Heart left ventricle (tissue), 16 donors: ENCODE measurements around the gene EIF1. TPM values are rescaled to one million over a fixed set of nuclear protein-coding genes. Genes with fewer than 3 reads are reported as not detected.

Experiments
- ATAC-seq, 4 donors: fragments of 200-7000 bp; cut with Tn5 transposase; one replicate each; pipeline ENCODE4 v1.9.1; 2020 to 2022; ENCODE audit warnings: moderate library complexity in 4 of 4, mild to moderate bottlenecking in 3 of 4, moderate number of reproducible peaks in 1 of 4
- DNase-seq, 5 donors: peaks; one replicate each; pipeline ENCODE4 v3.0.0-alpha.2; 2020
- H3K27ac ChIP-seq, 12 donors: fragments of 200-600 bp; sonication (generic) in 4 of 12; one replicate each; pipeline versions ENCODE4 v1.5.0 to v1.8.0; 2016 to 2022; ENCODE audit warnings: mild to moderate bottlenecking in 2 of 12
- H3K27me3 ChIP-seq, 9 donors: fragments of 200-600 bp; sonication (generic) in 2 of 9; one replicate each; pipeline versions ENCODE4 v1.5.1 to v1.8.0; 2016 to 2022; ENCODE audit warnings: mild to moderate bottlenecking in 3 of 9
- H3K36me3 ChIP-seq, 9 donors: fragments of 200-600 bp; sonication (generic) in 2 of 9; one replicate each; pipeline versions ENCODE4 v1.5.0 to v1.8.0; 2018 to 2022; ENCODE audit warnings: mild to moderate bottlenecking in 2 of 9
- H3K4me1 ChIP-seq, 12 donors: fragments of 200-600 bp; sonication (generic) in 4 of 12; one replicate each; pipeline versions ENCODE4 v1.5.0 to v1.8.0; 2016 to 2022; ENCODE audit warnings: mild to moderate bottlenecking in 3 of 12
- H3K4me3 ChIP-seq, 12 donors: fragments of 200-600 bp; sonication (generic) in 4 of 12; one replicate each; pipeline versions ENCODE4 v1.5.0 to v1.8.0; 2017 to 2022; ENCODE audit warnings: mild to moderate bottlenecking in 9 of 12, moderate library complexity in 4 of 12
- H3K9me3 ChIP-seq, 12 donors: fragments of 200-600 bp; sonication (generic) in 4 of 12; one replicate each; pipeline versions ENCODE4 v1.5.0 to v1.8.0; 2016 to 2022; ENCODE audit warnings: mild to moderate bottlenecking in 1 of 12
- POLR2A ChIP-seq, 2 donors: fragments of 450-650 bp; IDR thresholded peaks; one replicate each; pipeline ENCODE4 v1.6.1; 2017; ENCODE audit warnings: antibody characterized with exemption in 2 of 2, mild to moderate bottlenecking in 2 of 2, moderate library complexity in 2 of 2
- WGBS, 4 donors: extraction: QIAGEN DNeasy Blood & Tissue Kit in 2 of 4; methylation state at CpG; one replicate each; pipeline versions ENCODE4 v1.1.5 to v1.1.7; 2013 to 2018; 5-methylcytosine and 5-hydroxymethylcytosine counted together
- intact Hi-C, 10 donors: fragments of 100-400 bp; cut with DNase I; formaldehyde crosslinking; loops; one replicate each; pipeline versions ENCODE4 v1.11.1 to v1.14.2; 2022
- polyA plus RNA-seq, 2 donors: library from polyadenylated mRNA; stranded (reverse); fragments of 200-250 nt; gene quantifications; one replicate each; pipeline ENCODE4 v1.2.3, GENCODE V29; 2013
- total RNA-seq, 9 donors: library from RNA; depleted of rRNA in 2 of 9; stranded (reverse); fragments of >200 nt in 2 of 9; fragmentation: NEBNext Ultra II Directional in 3 of 9; extraction: Animal tissue kit (Norgen Biotek cat#: 25700) in 3 of 9; gene quantifications; one replicate each; pipeline versions ENCODE4 v1.1.0 to v1.2.4, GENCODE V29; 2016 to 2023
- TF ChIP-seq, protein P1 (sequence below), 12 donors: fragments of 200-600 bp; sonication (generic) in 4 of 12; IDR thresholded peaks; one replicate each; pipeline versions ENCODE4 v1.5.0 to v1.8.0; 2018 to 2022; ENCODE audit warnings: antibody characterized with exemption in 12 of 12, mild to moderate bottlenecking in 5 of 12
- donor health status: ischemic (EF 13 %, LVEDD 7.1; RV severe dilation, severe dysfunction).
- donor health status: healthy with polysubstance abuse.
- donor health status: DM: no; HTN: yes; CAD: no.
- donor health status: DM: no; HTN: no; CAD: no.
- donor health status: ischemic (EF 25% LVEDD 6.9; RV normal size, moderate dysfunction).
- donor health status: ischemic (EF 25% LVEDD 5.7; RV mildly dilated, moderate dysfunction).
- donor health status: healthy.
- donor health status: DM: yes; HTN: yes; CAD: no.
- donor health status: ischemic (EF 35%, LVEDD 5.7; RV mildly dilated, moderate dysfunction).
- donor health status: nonischemic (EF 11% LVEDD 7.7; RV severe dilation, severe dysfunction).
- donor health status: DM: yes; HTN: yes; CAD: no.
- donor health status: PGD.
- donor health status: ischemic (EF 29% LVEDD 5.4; RV normal size, mild dysfunction).
- donor health status: nonischemic (EF 23%, LVEDD 6.1; RV moderate dilation, normal function).

The EIF1 gene
- total and polyA plus RNA-seq, 11 donors, result 402 to 1,338 (median 1,111) TPM

DNA sequence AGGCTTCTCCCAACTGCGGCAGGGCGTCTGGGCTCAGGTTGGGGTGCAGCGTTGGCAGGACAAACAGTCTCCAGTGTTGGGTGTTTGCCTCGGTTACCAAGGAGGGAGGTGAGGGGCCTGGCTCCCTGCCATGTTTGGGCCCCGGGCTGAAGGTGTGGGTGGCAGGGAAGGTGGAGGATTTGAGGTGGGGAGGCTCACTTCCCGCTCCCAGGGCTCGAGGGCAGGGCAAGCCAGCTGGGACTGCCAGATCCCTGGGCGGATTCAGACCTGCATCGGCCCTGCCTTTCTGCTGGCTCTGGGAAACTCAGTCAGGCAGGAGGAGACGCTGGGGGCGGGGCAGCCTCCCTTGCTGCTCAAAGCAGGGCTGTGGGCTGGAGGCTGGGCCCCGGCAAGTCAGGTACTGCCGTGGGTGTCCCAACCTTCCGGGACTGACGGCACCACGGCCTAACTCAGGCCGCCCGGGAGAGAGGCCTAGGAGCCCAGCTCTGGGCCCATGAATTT, 33.0 kb upstream of the EIF1 start:
- Histone ChIP-seq H3K27ac (no peak overlapping the region), H3K9me3 (no peaks in the 10 kb centered on the region), H3K4me3 (no peak overlapping the region), H3K27me3 (no peaks in the 10 kb centered on the region), H3K36me3 (no peaks in the 10 kb centered on the region), H3K4me1 (no peaks in the 10 kb centered on the region)
- DNase-seq, result peak in 1 of 5 donors; percentile 13
- intact Hi-C loops, result no loop called here
- ATAC-seq, result no peak
- TF ChIP-seq POLR2A (IDR thresholded peaks at IDR 0.05), result no peak
- TF ChIP-seq, protein P1, sequence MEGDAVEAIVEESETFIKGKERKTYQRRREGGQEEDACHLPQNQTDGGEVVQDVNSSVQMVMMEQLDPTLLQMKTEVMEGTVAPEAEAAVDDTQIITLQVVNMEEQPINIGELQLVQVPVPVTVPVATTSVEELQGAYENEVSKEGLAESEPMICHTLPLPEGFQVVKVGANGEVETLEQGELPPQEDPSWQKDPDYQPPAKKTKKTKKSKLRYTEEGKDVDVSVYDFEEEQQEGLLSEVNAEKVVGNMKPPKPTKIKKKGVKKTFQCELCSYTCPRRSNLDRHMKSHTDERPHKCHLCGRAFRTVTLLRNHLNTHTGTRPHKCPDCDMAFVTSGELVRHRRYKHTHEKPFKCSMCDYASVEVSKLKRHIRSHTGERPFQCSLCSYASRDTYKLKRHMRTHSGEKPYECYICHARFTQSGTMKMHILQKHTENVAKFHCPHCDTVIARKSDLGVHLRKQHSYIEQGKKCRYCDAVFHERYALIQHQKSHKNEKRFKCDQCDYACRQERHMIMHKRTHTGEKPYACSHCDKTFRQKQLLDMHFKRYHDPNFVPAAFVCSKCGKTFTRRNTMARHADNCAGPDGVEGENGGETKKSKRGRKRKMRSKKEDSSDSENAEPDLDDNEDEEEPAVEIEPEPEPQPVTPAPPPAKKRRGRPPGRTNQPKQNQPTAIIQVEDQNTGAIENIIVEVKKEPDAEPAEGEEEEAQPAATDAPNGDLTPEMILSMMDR (IDR thresholded peaks at IDR 0.05), result no peak
- WGBS, 4 donors, result 68 to 76% (median 70%) methylated on average over 14 to 18 of the region's 18 CpGs

DNA sequence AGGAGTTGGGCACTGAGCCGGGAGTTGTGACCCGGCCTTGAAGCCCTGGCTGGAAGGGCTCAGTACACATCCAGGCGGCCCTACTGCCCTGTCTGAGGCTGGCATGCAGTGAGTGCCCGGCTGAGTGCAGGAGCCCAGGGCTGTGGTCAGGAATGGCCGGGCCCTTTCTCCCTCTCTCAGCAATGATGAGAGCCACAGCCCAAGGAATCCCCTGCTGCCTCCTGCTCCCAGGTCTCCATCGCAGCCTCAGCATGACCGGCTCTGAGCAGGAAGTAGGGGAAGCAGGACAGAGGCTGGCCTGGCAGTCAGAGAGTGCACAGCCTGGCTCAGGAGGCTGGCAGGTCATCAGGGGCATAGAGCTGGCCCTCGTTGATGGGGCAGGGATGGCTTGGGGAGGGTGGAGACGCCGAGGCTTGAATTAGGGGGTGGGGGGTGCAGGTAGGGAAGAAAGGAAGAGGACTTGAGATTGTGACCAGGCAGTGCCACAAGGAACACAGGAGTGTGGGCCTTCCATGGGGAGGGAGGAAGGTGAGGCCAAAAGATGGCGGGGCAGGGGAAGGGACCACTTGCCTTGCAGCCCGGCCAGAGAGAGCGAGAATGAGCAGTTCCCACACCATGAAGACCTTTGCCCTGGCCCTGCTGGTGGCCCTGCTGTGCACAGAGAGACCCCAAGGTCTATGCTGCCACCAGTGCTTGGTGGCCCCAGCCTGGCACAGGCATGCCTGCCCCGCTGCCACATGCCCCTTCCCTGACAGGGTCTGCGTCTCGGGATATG, 32.2 kb upstream of the EIF1 start:
- H3K27ac ChIP-seq, result no peak overlapping the region
- no peaks in the 10 kb centered on the region for H3K36me3 ChIP-seq
- H3K9me3 ChIP-seq, result no peaks in the 10 kb centered on the region
- no peaks in the 10 kb centered on the region for H3K4me1 ChIP-seq
- no peaks in the 10 kb centered on the region for H3K27me3 ChIP-seq
- intact Hi-C loops, result no loop called here
- H3K4me3 ChIP-seq, result no peak overlapping the region
- WGBS, 4 donors, result 86 to 89% (median 86%) methylated on average over 12 to 16 of the region's 16 CpGs
- TF ChIP-seq POLR2A (IDR thresholded peaks at IDR 0.05), result no peak
- peak in 2 of 5 donors; percentile 14 to 17 for DNase-seq
- no peak for ATAC-seq

DNA sequence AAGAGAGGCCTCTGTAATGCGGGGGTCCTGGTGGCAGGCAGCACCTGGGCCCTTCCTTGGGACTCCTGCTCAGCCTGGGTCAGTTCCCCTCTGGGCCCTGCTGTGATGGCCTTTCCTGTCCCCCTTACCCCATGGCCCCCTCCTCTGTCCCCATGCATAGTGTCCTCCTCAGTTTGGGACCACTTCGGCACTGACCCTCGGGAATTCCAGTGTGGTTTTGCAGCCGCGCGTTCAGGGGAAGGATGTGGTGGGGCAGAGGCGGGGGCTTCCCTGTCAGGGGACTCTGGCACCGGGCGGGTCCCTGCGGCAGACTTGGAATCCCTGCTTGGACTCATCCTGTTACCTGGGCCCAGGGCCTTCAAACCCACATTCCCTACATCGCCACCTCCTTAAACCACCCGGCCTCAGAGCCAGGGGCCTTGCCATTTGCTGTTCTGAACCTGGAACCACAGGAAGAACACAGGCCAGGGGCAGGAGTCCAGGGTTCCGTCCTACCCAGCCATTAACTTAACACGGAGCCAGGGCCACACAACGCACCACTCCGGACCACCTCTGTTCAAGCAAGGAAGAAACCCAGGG, 31.4 kb upstream of the EIF1 start:
- Histone ChIP-seq H3K4me3 (no peak overlapping the region), H3K4me1 (no peaks in the 10 kb centered on the region), H3K27ac (no peak overlapping the region), H3K9me3 (no peaks in the 10 kb centered on the region), H3K36me3 (no peaks in the 10 kb centered on the region), H3K27me3 (no peaks in the 10 kb centered on the region)
- ATAC-seq (no peak), DNase-seq (no peak)
- intact Hi-C loops, result no loop called here
- TF ChIP-seq, protein P1 (IDR thresholded peaks at IDR 0.05), result no peak
- TF ChIP-seq POLR2A (IDR thresholded peaks at IDR 0.05), result no peak
- 83 to 88% (median 85%) methylated on average over 10 to 16 of the region's 16 CpGs for WGBS, 4 donors

DNA sequence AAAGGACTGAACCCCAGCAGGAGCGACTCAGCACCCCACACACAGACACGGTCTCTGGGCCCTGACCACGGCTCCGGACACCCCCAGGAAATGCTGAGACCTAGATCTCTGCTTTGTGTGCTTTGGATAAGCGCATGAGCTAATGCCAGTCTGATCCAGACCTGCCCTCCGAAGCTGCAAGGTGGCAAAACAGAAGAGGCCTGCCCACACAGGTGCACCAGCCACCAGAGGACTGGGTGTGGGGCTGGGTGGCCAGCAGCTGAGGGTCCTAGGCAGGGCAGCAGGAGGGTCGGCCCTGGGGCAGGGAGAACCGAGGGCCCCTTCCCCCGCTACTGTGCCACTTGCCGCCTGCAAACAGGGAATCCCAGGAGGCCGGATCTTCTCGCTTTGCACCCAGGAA, 30.7 kb upstream of the EIF1 start:
- TF ChIP-seq POLR2A (IDR thresholded peaks at IDR 0.05), result no peak
- H3K36me3 ChIP-seq, result no peaks in the 10 kb centered on the region
- H3K4me3 ChIP-seq, result no peak overlapping the region
- no peak for ATAC-seq
- H3K9me3 ChIP-seq, result no peaks in the 10 kb centered on the region
- peaks cover 0 to 2% (median 0%) of the 10 kb centered on the region in 12 donors for H3K4me1 ChIP-seq
- 89 to 92% (median 91%) methylated on average over 9 to 12 of the region's 12 CpGs for WGBS, 4 donors
- no peaks in the 10 kb centered on the region for H3K27me3 ChIP-seq
- peak in 2 of 5 donors; percentile 4 to 46 for DNase-seq
- intact Hi-C loops, result no loop called here
- H3K27ac ChIP-seq, result no peak overlapping the region

DNA sequence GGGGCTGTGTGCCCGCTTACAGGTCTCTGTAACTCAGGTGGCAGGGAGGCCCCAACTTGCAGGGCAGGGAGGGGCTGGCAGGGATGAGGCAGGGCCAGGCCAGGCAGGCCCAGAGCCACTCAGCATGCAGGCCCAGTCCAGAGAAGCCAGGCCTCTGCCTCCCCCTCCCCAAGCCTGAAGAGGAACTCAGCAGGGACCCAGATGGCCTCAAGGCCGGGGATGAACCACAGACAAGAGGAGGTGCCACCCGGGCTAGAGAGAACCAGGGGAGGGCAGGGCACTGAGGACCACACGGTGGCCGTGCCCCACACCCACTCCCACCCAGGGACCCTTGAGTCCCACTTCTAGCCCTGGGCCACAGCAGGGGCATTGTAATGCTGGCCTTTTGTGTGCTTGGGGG, 29.8 kb upstream of the EIF1 start:
- peaks cover 0 to 2% (median 0%) of the 10 kb centered on the region in 12 donors for H3K4me1 ChIP-seq
- WGBS, 4 donors, result 88 to 90% (median 89%) methylated on average over 4 to 5 of the region's 5 CpGs; no CpG with 5 or more reads in 1 of the 4 donors
- no peaks in the 10 kb centered on the region for H3K9me3 ChIP-seq
- H3K27ac ChIP-seq, result no peak overlapping the region
- H3K36me3 ChIP-seq, result no peaks in the 10 kb centered on the region
- ATAC-seq (no peak), DNase-seq (peak in 1 of 5 donors; percentile 50)
- H3K27me3 ChIP-seq, result no peaks in the 10 kb centered on the region
- intact Hi-C loops, result no loop called here
- no peak overlapping the region for H3K4me3 ChIP-seq
- TF ChIP-seq POLR2A (IDR thresholded peaks at IDR 0.05), result no peak
- TF ChIP-seq, protein P1 (IDR thresholded peaks at IDR 0.05), result no peak
